Uterus (tissue), 2 donors: ENCODE measurements around the gene SMAP2.

ENCODE experiments used
- POLR2A ChIP-seq, 2 donors: fragments of 450-650 bp; IDR thresholded peaks; one replicate each; pipeline ENCODE4 v1.6.1; 2016; ENCODE audit warnings: antibody characterized with exemption in 2 of 2, mild to moderate bottlenecking in 1 of 2, moderate library complexity in 1 of 2
- TF ChIP-seq, protein P1 (sequence below), 4 experiments: fragments of 200-600 bp in 2 of 4; fragments of 450-650 bp in 2 of 4; sonication (generic) in 2 of 4; IDR thresholded peaks; one replicate each; pipeline ENCODE4 v1.5.1; 2016 to 2019; ENCODE audit warnings: antibody characterized with exemption in 4 of 4, mild to moderate bottlenecking in 2 of 4, moderate library complexity in 1 of 4

DNA sequence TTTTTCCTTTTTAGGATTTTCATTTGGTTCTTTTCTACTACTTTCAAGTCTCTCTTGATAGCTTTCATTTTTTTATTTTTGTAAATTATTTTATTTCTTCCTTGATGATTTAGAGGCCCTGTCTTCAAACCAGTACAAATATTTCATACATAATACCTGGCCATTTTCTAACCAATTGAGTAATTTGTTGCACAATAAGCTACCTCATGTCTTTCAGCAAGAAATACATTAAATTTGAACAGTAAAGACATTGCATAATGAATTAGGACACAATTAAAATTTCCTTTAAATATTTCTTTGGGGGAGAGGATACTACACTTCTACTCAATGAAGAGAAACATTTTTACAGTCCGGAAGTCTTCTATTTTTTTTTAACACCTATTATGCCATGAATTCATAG is 40.8 kb upstream of the SMAP2 start:
- TF ChIP-seq, protein P1, sequence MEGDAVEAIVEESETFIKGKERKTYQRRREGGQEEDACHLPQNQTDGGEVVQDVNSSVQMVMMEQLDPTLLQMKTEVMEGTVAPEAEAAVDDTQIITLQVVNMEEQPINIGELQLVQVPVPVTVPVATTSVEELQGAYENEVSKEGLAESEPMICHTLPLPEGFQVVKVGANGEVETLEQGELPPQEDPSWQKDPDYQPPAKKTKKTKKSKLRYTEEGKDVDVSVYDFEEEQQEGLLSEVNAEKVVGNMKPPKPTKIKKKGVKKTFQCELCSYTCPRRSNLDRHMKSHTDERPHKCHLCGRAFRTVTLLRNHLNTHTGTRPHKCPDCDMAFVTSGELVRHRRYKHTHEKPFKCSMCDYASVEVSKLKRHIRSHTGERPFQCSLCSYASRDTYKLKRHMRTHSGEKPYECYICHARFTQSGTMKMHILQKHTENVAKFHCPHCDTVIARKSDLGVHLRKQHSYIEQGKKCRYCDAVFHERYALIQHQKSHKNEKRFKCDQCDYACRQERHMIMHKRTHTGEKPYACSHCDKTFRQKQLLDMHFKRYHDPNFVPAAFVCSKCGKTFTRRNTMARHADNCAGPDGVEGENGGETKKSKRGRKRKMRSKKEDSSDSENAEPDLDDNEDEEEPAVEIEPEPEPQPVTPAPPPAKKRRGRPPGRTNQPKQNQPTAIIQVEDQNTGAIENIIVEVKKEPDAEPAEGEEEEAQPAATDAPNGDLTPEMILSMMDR (IDR thresholded peaks at IDR 0.05): no peak
- no peak for TF ChIP-seq POLR2A (IDR thresholded peaks at IDR 0.05)
